Endothelial cell (in vitro differentiated cells): ENCODE results near the gene ESRP2. TPM values are rescaled to one million over a fixed set of nuclear protein-coding genes. Genes with fewer than 3 reads are reported as not detected.

Experiments used
- DNase-seq: peaks from one replicate; pipeline ENCODE4 v3.0.0; 2021; ENCODE audit warnings: low spot score
- H3K27ac Mint-ChIP-seq: one replicate; pipeline ENCODE4 v1.8.0; 2021; ENCODE audit warnings: mixed read lengths, inconsistent platforms; ENCODE audit not compliant: unreplicated experiment
- H3K27me3 Mint-ChIP-seq: one replicate; pipeline ENCODE4 v1.8.0; 2021; ENCODE audit warnings: mild to moderate bottlenecking, moderate library complexity, mixed read lengths, inconsistent platforms; ENCODE audit not compliant: unreplicated experiment
- H3K36me3 Mint-ChIP-seq: one replicate; pipeline ENCODE4 v1.8.0; 2021; ENCODE audit warnings: mild to moderate bottlenecking, low read depth, mixed read lengths, inconsistent platforms; ENCODE audit not compliant: unreplicated experiment
- H3K4me1 Mint-ChIP-seq: one replicate; pipeline ENCODE4 v1.8.0; 2021; ENCODE audit warnings: mild to moderate bottlenecking, mixed read lengths, inconsistent platforms; ENCODE audit not compliant: unreplicated experiment
- H3K4me3 Mint-ChIP-seq: one replicate; pipeline ENCODE4 v1.8.0; 2021; ENCODE audit warnings: mild to moderate bottlenecking, mixed read lengths, inconsistent platforms; ENCODE audit not compliant: unreplicated experiment
- H3K9me3 Mint-ChIP-seq: one replicate; pipeline ENCODE4 v1.8.0; 2021; ENCODE audit warnings: mixed read lengths, inconsistent platforms; ENCODE audit not compliant: unreplicated experiment
- CTCF ChIP-seq: fragments of 200-600 bp; sonication (generic); IDR thresholded peaks from one replicate; pipeline ENCODE4 v1.5.0; 2021; ENCODE audit warnings: antibody characterized with exemption; ENCODE audit not compliant: unreplicated experiment
- total RNA-seq: library from RNA; stranded (reverse); fragmentation: NEBNext Ultra II Directional; extraction: Animal tissue kit (Norgen Biotek cat#: 25700); gene quantifications from one replicate; pipeline ENCODE4 v1.2.1, GENCODE V29; 2021; ENCODE audit not compliant: unreplicated experiment

Gene ESRP2
- total RNA-seq, 1 donor from 2014 or later: 0.64 TPM

DNA sequence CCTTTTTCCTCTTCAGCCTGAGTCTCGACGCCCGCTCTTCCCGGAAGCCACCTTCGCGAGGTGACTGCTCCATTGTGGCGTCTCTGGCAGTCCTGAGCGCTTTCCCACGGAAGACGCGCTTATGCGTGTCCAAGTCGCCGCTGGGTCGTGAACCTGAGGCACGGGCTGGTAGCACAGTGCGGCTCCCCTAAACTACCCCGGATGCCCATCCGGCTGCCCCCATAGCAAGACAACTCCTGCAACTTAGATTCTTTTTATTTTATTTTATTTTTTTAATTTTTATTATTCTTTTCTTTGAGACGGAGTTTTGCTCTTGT, 2.1 kb upstream of the ESRP2 start:
- Mint-ChIP-seq H3K4me3 (peak overlapping the region; percentile 82), H3K36me3 (no peaks in the 10 kb centered on the region), H3K9me3 (no peaks in the 10 kb centered on the region), H3K27ac (peak overlapping the region; percentile 85), H3K4me1 (peaks cover 20% of the 10 kb centered on the region), H3K27me3 (peaks cover 22% of the 10 kb centered on the region)
- no peak for TF ChIP-seq CTCF
- DNase-seq: no peak

DNA sequence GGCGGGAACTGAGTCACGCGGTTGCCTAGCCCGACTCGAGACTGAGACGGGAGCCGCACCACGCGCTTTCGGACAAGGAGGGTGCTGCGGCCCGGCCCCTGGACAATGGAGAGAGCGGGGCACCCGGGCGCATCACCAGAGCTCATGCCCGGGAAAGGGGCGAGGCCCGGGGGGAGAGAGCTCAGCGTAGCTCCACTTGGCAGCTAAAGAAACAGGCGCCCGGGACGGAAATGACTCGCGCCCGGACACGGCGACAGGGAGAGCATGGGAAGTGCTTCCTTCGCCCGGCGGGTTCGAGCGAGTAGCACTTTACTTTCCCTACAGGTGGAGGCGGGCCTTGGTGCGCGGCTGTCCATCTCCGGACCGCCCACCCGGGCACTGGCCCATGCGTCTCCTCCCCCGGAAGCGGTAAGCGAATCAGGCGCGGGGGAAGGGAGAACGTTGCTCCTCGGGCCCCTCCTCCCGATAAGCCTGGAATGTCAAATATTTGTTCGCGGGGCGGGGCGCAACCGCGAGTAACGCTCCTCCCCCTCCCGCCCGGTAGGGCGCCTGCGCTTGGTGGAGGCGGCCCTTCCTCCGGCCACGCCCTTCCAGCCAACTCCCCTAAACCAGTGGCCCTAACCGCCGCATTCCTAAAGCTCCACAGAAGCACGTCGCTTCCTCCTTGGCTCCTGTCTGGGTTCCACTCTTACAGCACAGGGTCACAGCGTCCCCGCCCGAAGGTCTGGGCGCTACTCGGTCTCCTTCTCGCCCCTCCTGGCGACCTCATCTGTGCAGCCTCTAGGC, 1.5 kb upstream of the ESRP2 start:
- peak overlapping the region; percentile 82 for H3K4me3 Mint-ChIP-seq
- DNase-seq: peak; percentile 98
- H3K27ac Mint-ChIP-seq: peak overlapping the region; percentile 85
- no peaks in the 10 kb centered on the region for H3K9me3 Mint-ChIP-seq
- no peaks in the 10 kb centered on the region for H3K36me3 Mint-ChIP-seq
- peaks cover 20% of the 10 kb centered on the region for H3K4me1 Mint-ChIP-seq
- TF ChIP-seq CTCF: no peak
- H3K27me3 Mint-ChIP-seq: peaks cover 23% of the 10 kb centered on the region

DNA sequence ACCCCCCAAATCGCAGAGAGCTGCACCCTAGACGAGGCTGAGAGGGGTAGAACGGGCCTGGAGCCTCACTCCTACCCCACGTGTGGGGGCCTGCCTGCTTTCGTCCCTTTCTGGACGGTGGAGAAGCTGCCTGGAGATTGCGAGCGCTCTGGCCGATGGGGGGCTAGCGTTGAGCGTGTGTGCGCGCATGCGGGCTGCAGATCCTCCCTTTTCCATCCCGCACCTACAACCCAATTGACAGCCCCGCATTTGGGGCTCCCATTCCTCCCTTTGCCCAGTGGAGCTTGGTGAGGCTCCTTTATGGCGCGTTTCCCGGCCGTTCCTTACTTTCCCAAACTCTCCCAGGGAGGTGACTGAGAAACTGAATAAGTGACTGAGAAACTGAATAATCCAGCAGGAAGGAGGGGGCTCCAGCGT, 907 bp upstream of the ESRP2 start:
- H3K9me3 Mint-ChIP-seq: no peaks in the 10 kb centered on the region
- no peak for DNase-seq
- no peaks in the 10 kb centered on the region for H3K36me3 Mint-ChIP-seq
- TF ChIP-seq CTCF: no peak
- peaks cover 20% of the 10 kb centered on the region for H3K4me1 Mint-ChIP-seq
- peaks cover 23% of the 10 kb centered on the region for H3K27me3 Mint-ChIP-seq
- H3K27ac Mint-ChIP-seq: peak overlapping the region; percentile 48
- H3K4me3 Mint-ChIP-seq: peak overlapping the region; percentile 82

GRCh38 chr16:68236137-68236825, 354 bp upstream of the ESRP2 start:
- Mint-ChIP-seq H3K4me1 (peaks cover 20% of the 10 kb centered on the region), H3K27me3 (peaks cover 25% of the 10 kb centered on the region), H3K36me3 (no peaks in the 10 kb centered on the region), H3K4me3 (peak overlapping the region; percentile 82), H3K27ac (peak overlapping the region; percentile 48), H3K9me3 (no peaks in the 10 kb centered on the region)
- TF ChIP-seq CTCF: no peak
- DNase-seq: peak; percentile 24
